Measurements from ENCODE around the gene SNRNP27. TPM values are rescaled to one million over a fixed set of nuclear protein-coding genes. Genes with fewer than 3 reads are reported as not detected.

Gene SNRNP27
- total RNA-seq, 2 experiments from 2014 or later = 54.3 to 57.9 TPM

GRCh38 chr2:69914950-69915945, 21.5 kb downstream of the SNRNP27 start, which contains the start of gene MXD1:
TSS of gene MXD1 (plus strand) at chr2:69915109. CDS start at chr2:69915331, 222 bp downstream.
- Mint-ChIP-seq H3K36me3 (ENCODE audit: low read depth) (peaks cover 13% of the 10 kb centered on the region), H3K4me3 (peak within 1 kb of the TSS; percentile 86), H3K27me3 (no peaks in the 10 kb centered on the region), H3K27ac (peak within 1 kb of the TSS; percentile 92), H3K4me1 (ENCODE audit: low read depth) (peaks cover 37% of the 10 kb centered on the region), H3K9me3 (no peaks in the 10 kb centered on the region)
- ChIA-PET POLR2A (interaction anchor here (0.7 to 6.8 kb wide), 24 partner anchors 8 to 386 kb away, joined by 3 to 57 read pairs (median 7); partner anchors contain the start of genes C2orf42, FAM136A, PCBP1 and SNRNP27), CTCF (interaction anchor here (0.8 to 6.6 kb wide), 21 partner anchors 12 to 379 kb away, joined by 3 to 83 read pairs (median 4); partner anchors contain the start of genes C2orf42, SNRNP27 and SNRPG)
- peak; percentile 13 for DNase-seq
- no peak for TF ChIP-seq CTCF (IDR thresholded peaks at IDR 0.05)
- intact Hi-C loops (cut with micrococcal nuclease) = loop anchor here (2.0 to 5.0 kb wide), 5 partner anchors 157 to 387 kb away; partner anchors contain the start of genes FAM136A, PCBP1 and TIA1
- ATAC-seq = no peak

- Mint-ChIP-seq H3K27me3 (no peaks in the 10 kb centered on the region), H3K9me3 (no peaks in the 10 kb centered on the region), H3K4me3 (peak overlapping the region; percentile 73), H3K36me3 (ENCODE audit: low read depth) (peaks cover 13% of the 10 kb centered on the region), H3K4me1 (ENCODE audit: low read depth) (peaks cover 37% of the 10 kb centered on the region), H3K27ac (peak overlapping the region; percentile 57)
- ChIA-PET POLR2A (interaction anchor here (1.0 to 6.8 kb wide), 5 partner anchors 148 to 275 kb away, joined by 3 to 57 read pairs (median 25); partner anchors contain the start of genes C2orf42 and PCBP1), CTCF (interaction anchor here (0.8 to 4.4 kb wide), 6 partner anchors 17 to 229 kb away, joined by 3 to 18 read pairs (median 3); no protein-coding TSS in a partner anchor)
- no peak for DNase-seq
- no peak for ATAC-seq
- intact Hi-C loops (cut with micrococcal nuclease) = no loop called here
- no peak for TF ChIP-seq CTCF (IDR thresholded peaks at IDR 0.05)
Observed at GRCh38 chr2:69916106-69916505, 22.4 kb downstream of the SNRNP27 start.

GRCh38 chr2:69917852-69918251, 24.1 kb downstream of the SNRNP27 start:
- POLR2A ChIA-PET = no interaction called here

GRCh38 chr2:69918401-69918800, 24.6 kb downstream of the SNRNP27 start:
- H3K27ac Mint-ChIP-seq = no peak overlapping the region
- peaks cover 16% of the 10 kb centered on the region for H3K36me3 Mint-ChIP-seq (ENCODE audit: low read depth)
- DNase-seq (no peak), ATAC-seq (no peak)
- ChIA-PET CTCF (interaction anchor here (0.9 kb wide), 1 partner anchor 10 kb away, joined by 3 read pairs; no protein-coding TSS in a partner anchor), POLR2A (no interaction called here)
- intact Hi-C loops (cut with micrococcal nuclease) = no loop called here
- H3K9me3 Mint-ChIP-seq = no peaks in the 10 kb centered on the region
- H3K27me3 Mint-ChIP-seq = no peaks in the 10 kb centered on the region
- H3K4me3 Mint-ChIP-seq = no peak overlapping the region
- H3K4me1 Mint-ChIP-seq (ENCODE audit: low read depth) = peaks cover 29% of the 10 kb centered on the region
- TF ChIP-seq CTCF (IDR thresholded peaks at IDR 0.05) = no peak

More at GRCh38 chr2:69917852-69918251, 24.1 kb downstream of the SNRNP27 start:
- peaks cover 29% of the 10 kb centered on the region for H3K4me1 Mint-ChIP-seq (ENCODE audit: low read depth)
- DNase-seq (no peak), ATAC-seq (no peak)
- TF ChIP-seq CTCF (IDR thresholded peaks at IDR 0.05) = no peak
- H3K27ac Mint-ChIP-seq = no peak overlapping the region
- H3K9me3 Mint-ChIP-seq = no peaks in the 10 kb centered on the region
- CTCF ChIA-PET = interaction anchor here (0.9 kb wide), 1 partner anchor 11 kb away, joined by 3 read pairs; no protein-coding TSS in a partner anchor
- intact Hi-C loops (cut with micrococcal nuclease) = no loop called here
- peaks cover 17% of the 10 kb centered on the region for H3K36me3 Mint-ChIP-seq (ENCODE audit: low read depth)
- no peaks in the 10 kb centered on the region for H3K27me3 Mint-ChIP-seq
- H3K4me3 Mint-ChIP-seq = no peak overlapping the region

Measured in activated CD8-positive, alpha-beta T cell treated with anti-CD3 and anti-CD28 coated beads for 36 hours (primary cell).